Erythroblast (primary cell): ENCODE data around the gene NUP50.

ENCODE experiments used
- GATA1 ChIP-seq: IDR thresholded peaks from 2 replicates; pipeline ENCODE4 v1.6.1; 2011; ENCODE audit warnings: low read depth, mild to moderate bottlenecking, control low read depth, low read length, moderate library complexity
- POLR2A ChIP-seq: IDR thresholded peaks from 2 replicates; pipeline ENCODE4 v1.6.1; 2011; ENCODE audit warnings: mild to moderate bottlenecking, low read length

DNA sequence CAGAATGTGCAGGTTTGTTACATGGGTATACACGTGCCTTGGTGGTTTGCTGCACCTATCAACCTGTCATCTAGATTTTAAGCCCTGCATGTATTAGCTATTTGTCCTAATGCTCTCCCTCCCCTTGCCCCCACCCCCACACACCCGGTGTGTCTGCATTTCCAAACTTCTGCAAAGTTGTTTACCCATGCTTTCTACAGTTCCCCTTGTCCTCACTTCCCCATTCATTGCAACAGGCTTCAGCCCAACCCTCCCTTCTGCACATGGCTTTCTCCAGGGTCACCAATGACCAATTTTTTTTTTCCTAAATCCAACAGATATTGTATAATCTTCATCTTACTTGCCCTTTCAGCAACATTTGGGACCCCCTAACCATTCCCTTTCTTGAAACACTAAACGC, 32.0 kb upstream of the NUP50 start:
- TF ChIP-seq POLR2A (no peak), GATA1 (no peak)
